DND-41 (cell line): ENCODE measurements around the gene RAD17.

Experiments
- EZH2 ChIP-seq: IDR thresholded peaks from 3 replicates; pipeline ENCODE4 v1.6.1; 2012; ENCODE audit warnings: borderline replicate concordance, low read depth, mild to moderate bottlenecking, moderate library complexity, low read length, inconsistent platforms; ENCODE audit not compliant: severe bottlenecking
- TF ChIP-seq, protein P1 (sequence below): IDR thresholded peaks from 2 replicates; pipeline ENCODE4 v1.5.1; 2012; ENCODE audit warnings: borderline replicate concordance, low read length, moderate library complexity, mild to moderate bottlenecking; ENCODE audit not compliant: poor library complexity, severe bottlenecking; ENCODE audit errors: extremely low read depth

DNA sequence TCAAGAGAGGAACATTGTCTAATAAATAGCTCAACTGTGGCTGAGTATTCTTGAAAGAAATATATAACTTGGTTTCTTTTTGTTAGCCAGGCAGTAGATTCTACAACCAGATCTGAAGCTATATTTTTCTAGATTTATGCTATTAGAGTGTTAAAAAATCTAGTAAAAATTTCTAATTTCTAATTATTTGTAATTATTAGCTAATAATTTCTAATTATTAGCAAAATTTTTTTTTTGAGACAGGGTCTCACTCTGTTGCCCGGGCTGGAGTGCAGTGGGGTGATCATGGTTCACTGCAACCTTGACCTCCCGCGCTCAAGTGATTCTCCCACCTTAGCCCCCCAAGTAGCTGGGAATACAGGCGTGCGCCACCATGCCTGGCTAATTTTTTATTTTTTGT is 2.8 kb downstream of the RAD17 start:
- no peak for TF ChIP-seq EZH2
- TF ChIP-seq, protein P1, sequence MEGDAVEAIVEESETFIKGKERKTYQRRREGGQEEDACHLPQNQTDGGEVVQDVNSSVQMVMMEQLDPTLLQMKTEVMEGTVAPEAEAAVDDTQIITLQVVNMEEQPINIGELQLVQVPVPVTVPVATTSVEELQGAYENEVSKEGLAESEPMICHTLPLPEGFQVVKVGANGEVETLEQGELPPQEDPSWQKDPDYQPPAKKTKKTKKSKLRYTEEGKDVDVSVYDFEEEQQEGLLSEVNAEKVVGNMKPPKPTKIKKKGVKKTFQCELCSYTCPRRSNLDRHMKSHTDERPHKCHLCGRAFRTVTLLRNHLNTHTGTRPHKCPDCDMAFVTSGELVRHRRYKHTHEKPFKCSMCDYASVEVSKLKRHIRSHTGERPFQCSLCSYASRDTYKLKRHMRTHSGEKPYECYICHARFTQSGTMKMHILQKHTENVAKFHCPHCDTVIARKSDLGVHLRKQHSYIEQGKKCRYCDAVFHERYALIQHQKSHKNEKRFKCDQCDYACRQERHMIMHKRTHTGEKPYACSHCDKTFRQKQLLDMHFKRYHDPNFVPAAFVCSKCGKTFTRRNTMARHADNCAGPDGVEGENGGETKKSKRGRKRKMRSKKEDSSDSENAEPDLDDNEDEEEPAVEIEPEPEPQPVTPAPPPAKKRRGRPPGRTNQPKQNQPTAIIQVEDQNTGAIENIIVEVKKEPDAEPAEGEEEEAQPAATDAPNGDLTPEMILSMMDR = no peak
